Lower leg skin (tissue), 3 donors: ENCODE results near the gene CEP112.

Experiments
- POLR2A ChIP-seq, 2 donors: fragments of 450-650 bp; IDR thresholded peaks; one replicate each; pipeline ENCODE4 v1.6.1; 2016 to 2017; ENCODE audit warnings: antibody characterized with exemption in 2 of 2, mild to moderate bottlenecking in 1 of 2, moderate library complexity in 1 of 2
- TF ChIP-seq, protein P1 (sequence below), 3 donors: fragments of 450-650 bp; IDR thresholded peaks; one replicate each; pipeline ENCODE4 v1.5.1; 2016; ENCODE audit warnings: antibody characterized with exemption in 3 of 3, mild to moderate bottlenecking in 3 of 3, moderate library complexity in 2 of 3

DNA sequence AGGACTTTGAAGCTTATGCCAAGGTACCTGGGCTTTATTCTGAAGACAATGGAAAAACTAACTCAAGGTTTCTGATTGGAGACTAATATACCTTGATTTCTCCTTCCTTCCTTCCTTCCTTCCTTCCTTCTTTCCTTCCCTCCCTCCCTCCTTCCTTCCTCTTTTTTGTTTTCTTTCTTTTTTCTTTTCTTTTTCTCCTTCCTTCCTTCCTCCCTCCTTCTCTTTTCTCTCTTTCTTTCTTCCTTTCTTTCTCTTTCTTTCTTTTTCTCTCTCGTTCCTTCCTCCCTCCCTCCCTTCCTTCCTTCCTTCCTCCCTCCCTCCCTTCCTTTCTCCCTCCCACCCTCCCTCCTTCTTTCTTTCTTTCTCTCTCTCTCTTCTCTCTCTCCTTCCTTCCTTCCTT lies 531.9 kb downstream of the CEP112 start:
- TF ChIP-seq, protein P1, sequence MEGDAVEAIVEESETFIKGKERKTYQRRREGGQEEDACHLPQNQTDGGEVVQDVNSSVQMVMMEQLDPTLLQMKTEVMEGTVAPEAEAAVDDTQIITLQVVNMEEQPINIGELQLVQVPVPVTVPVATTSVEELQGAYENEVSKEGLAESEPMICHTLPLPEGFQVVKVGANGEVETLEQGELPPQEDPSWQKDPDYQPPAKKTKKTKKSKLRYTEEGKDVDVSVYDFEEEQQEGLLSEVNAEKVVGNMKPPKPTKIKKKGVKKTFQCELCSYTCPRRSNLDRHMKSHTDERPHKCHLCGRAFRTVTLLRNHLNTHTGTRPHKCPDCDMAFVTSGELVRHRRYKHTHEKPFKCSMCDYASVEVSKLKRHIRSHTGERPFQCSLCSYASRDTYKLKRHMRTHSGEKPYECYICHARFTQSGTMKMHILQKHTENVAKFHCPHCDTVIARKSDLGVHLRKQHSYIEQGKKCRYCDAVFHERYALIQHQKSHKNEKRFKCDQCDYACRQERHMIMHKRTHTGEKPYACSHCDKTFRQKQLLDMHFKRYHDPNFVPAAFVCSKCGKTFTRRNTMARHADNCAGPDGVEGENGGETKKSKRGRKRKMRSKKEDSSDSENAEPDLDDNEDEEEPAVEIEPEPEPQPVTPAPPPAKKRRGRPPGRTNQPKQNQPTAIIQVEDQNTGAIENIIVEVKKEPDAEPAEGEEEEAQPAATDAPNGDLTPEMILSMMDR (IDR thresholded peaks at IDR 0.05), result no peak
- TF ChIP-seq POLR2A (IDR thresholded peaks at IDR 0.05), result no peak
